22Rv1 (cell line): Measurements from ENCODE around the gene PMEL.
A peak's percentile ranks its signal among the peaks of the same experiment; 100 is the strongest.

Experiments
- H3K27ac ChIP-seq: fragments of 450-650 bp; 2 replicates; pipeline ENCODE4 v1.5.1; 2017
- CTCF ChIP-seq: fragments of 450-650 bp; IDR thresholded peaks from 2 replicates; pipeline ENCODE4 v1.5.1; 2017; ENCODE audit warnings: mild to moderate bottlenecking
- ZFX ChIP-seq: fragments of 450-650 bp; IDR thresholded peaks from 2 replicates; pipeline ENCODE4 v1.6.1; 2017; ENCODE audit warnings: antibody characterized with exemption, borderline replicate concordance

The PMEL gene

DNA sequence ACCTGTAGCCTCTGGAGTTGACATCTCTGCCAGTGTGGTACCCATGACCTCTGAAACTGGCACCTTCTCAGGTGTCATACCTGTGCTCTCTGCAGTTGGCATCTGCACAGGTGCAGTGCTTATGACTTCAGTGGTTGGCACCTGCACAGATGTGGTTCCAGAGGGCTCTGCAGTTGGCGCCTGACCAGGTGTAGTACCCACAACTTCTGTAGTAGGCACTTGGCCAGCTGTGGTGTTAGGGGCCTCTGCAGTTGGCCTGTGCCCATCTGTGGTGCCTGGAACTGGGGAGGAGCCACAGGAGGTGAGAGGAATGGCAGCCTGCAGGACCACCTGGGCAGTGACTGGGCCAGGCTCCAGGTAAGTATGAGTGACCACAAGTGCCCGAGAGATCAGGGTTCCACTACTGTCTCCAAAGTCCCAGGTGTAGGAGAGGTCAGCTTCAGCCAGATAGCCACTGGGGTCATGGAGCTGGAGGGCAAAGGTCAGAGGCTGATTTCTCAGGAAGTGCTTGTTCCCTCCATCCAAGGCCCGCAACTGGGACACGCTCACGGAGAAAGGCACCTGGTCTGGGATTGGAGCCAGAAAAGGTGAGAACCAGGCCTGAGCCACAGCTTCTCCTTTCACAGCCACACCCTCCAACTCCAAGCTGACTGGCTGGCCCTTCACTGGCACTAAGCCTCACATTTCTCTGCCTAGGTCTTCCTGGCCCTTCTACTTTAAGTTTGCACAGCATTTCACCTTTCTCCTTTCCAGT, 8.6 kb downstream of the PMEL start:
- TF ChIP-seq ZFX, result no peak
- no peak for TF ChIP-seq CTCF
- H3K27ac ChIP-seq, result peak overlapping the region; percentile 75

- peak overlapping the region; percentile 36 for H3K27ac ChIP-seq
- peak; percentile 76 for TF ChIP-seq CTCF
- TF ChIP-seq ZFX, result no peak
Measured at GRCh38 chr12:55955800-55956508, 9.9 kb downstream of the PMEL start.

DNA sequence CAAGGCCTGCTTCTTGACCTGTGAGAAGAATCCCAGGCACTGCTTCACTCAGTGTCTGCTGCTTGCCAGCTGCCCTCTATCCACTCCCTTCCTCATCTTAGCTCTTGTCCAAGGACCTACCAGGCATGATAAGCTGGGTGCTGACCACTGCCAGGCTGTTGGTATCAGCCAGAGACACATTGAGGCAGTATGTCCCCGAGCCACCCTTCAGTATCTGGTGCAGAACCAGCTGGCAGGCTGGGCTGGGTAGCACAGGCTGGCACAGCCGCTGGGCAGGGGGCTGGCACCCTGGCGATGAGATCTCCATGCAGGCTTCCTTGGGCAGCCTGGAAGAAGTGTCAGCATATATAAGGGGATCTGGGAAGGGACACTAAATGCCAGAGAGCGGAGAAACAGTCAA, 10.5 kb downstream of the PMEL start:
- no peak for TF ChIP-seq ZFX
- TF ChIP-seq CTCF, result no peak
- peak overlapping the region; percentile 36 for H3K27ac ChIP-seq

DNA sequence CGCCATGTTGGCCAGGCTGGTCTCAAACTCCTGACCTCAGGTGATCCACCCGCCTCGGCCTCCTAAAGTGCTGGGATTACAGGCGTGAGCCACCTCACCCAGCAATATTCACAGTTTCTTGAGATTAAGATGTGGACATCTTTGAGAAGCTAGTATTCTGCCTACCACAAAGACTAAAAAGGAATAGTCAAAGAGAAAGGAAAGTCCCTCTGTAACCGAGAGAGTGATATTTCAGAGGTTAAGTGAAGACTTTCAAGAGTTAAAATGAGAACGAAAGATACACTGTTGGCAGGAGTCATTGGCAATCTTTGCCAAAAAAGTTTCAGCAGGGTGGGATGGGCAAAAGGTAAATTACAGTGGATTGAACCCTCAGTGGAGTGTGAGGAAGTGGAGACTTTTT, 19.3 kb downstream of the PMEL start:
- no peak for TF ChIP-seq CTCF
- no peak overlapping the region for H3K27ac ChIP-seq

GRCh38 chr12:55942577-55943136, 23.2 kb downstream of the PMEL start:
- H3K27ac ChIP-seq, result no peak overlapping the region
- TF ChIP-seq CTCF, result no peak
- no peak for TF ChIP-seq ZFX

GRCh38 chr12:55942055-55942454, 23.8 kb downstream of the PMEL start:
- H3K27ac ChIP-seq, result no peak overlapping the region
- TF ChIP-seq ZFX (no peak), CTCF (no peak)
